ENCODE data around the gene TCF4. TPM values are rescaled to one million over a fixed set of nuclear protein-coding genes. Genes with fewer than 3 reads are reported as not detected.

The TCF4 gene
- total RNA-seq, 1 experiment from 2014 or later = 0.42 TPM

- TF ChIP-seq POLR2AphosphoS5 (IDR thresholded peaks at IDR 0.05; ENCODE audit: low read depth, low read length) = no peak
- no peak for TF ChIP-seq ATF3 (IDR thresholded peaks at IDR 0.05)
- TF ChIP-seq CTCF (IDR thresholded peaks at IDR 0.05 in 2 of 3, conservative IDR thresholded peaks at IDR 0.05 in 1 of 3; ENCODE audit: borderline replicate concordance in 1 of 3, insufficient read depth in 1 of 3, low read depth in 2 of 3, low read length in 2 of 3) = no peak
- no peak for TF ChIP-seq FOSL1 (IDR thresholded peaks at IDR 0.05; ENCODE audit: low read depth)
Measured at GRCh38 chr18:55317864-55318263, 270.1 kb downstream of the TCF4 start (continued).

- no peak for DNase-seq (ENCODE audit: low read depth, low spot score)
- no peak for TF ChIP-seq MAX (IDR thresholded peaks at IDR 0.05)
- no peak for TF ChIP-seq REST (IDR thresholded peaks at IDR 0.05; ENCODE audit: low read depth)
- no peak for TF ChIP-seq SRF (IDR thresholded peaks at IDR 0.05; ENCODE audit: low read depth)
- no peak for TF ChIP-seq EZH2 (IDR thresholded peaks at IDR 0.05)
- no peak for TF ChIP-seq TCF7L2 (IDR thresholded peaks at IDR 0.05; ENCODE audit: borderline replicate concordance, extremely low read depth, insufficient read depth, insufficient read length)
- no peak for TF ChIP-seq POLR2A (IDR thresholded peaks at IDR 0.05; ENCODE audit: borderline replicate concordance, extremely low read depth, insufficient read depth, insufficient read length)
- TF ChIP-seq JUND (IDR thresholded peaks at IDR 0.05) = no peak
- no peak for TF ChIP-seq ZFX (IDR thresholded peaks at IDR 0.05)
- no peak for TF ChIP-seq RAD21 (IDR thresholded peaks at IDR 0.05; ENCODE audit: low read depth)
- no peak for TF ChIP-seq CEBPB (IDR thresholded peaks at IDR 0.05; ENCODE audit: low read depth)
- TF ChIP-seq YY1 (IDR thresholded peaks at IDR 0.05; ENCODE audit: extremely low read depth, insufficient replicate concordance, low read depth, low read length) = no peak
- no peak for TF ChIP-seq EZH2phosphoT487 (IDR thresholded peaks at IDR 0.05; ENCODE audit: borderline replicate concordance)
- no peak for TF ChIP-seq ELF1 (IDR thresholded peaks at IDR 0.05; ENCODE audit: borderline replicate concordance, low read depth)
- TF ChIP-seq EGR1 (IDR thresholded peaks at IDR 0.05; ENCODE audit: low read depth) = no peak
- TF ChIP-seq SIN3A (IDR thresholded peaks at IDR 0.05; ENCODE audit: low read depth) = no peak
- no peak for TF ChIP-seq POLR2AphosphoS5 (IDR thresholded peaks at IDR 0.05; ENCODE audit: low read depth, low read length)
- Histone ChIP-seq H3K36me3 (ENCODE audit: control insufficient read depth in 1 of 2, insufficient read depth in 2 of 2, low read length in 2 of 2) (no peaks in the 10 kb centered on the region), H3K27me3 (ENCODE audit: insufficient read depth, low read length) (no peaks in the 10 kb centered on the region), H3K4me2 (ENCODE audit: low read length) (no peak overlapping the region), H3K4me3 (replicated peaks in 1 of 2; ENCODE audit: low read depth in 1 of 2, low read length in 2 of 2) (no peak overlapping the region), H2AFZ (ENCODE audit: low read depth, low read length, poor library complexity, severe bottlenecking) (no peak overlapping the region), H3K4me1 (ENCODE audit: control insufficient read depth in 1 of 2, insufficient read depth in 2 of 2, low read length in 2 of 2) (no peaks in the 10 kb centered on the region), H3K27ac (ENCODE audit: low read depth, low read length) (no peak overlapping the region), H3K79me2 (ENCODE audit: insufficient read depth, low read length) (no peaks in the 10 kb centered on the region), H3K9ac (ENCODE audit: low read length) (no peak overlapping the region), H4K20me1 (ENCODE audit: insufficient read depth) (no peaks in the 10 kb centered on the region), H3K9me2 (ENCODE audit: insufficient read depth) (no peaks in the 10 kb centered on the region), H3K9me3 (ENCODE audit: control insufficient read depth in 1 of 2, insufficient read depth in 1 of 2, low read depth in 1 of 2, low read length in 2 of 2) (no peaks in the 10 kb centered on the region)
- intact Hi-C loops (cut with micrococcal nuclease) = no loop called here
- ChIA-PET RAD21 (ENCODE audit: low non-redundant PET in 1 of 2, low total read pairs in 2 of 2, uncharacterized antibody in 2 of 2, unreplicated experiment in 2 of 2) (no interaction called here), POLR2A (no interaction called here), CTCF (no interaction called here)
- no TSS peak for BruUV-seq (replicated peaks)
- no peak for ATAC-seq
Measured at GRCh38 chr18:55317324-55317723, 270.7 kb downstream of the TCF4 start.
